GM21717 (cell line): Measurements from ENCODE around the gene EYA3.
"Not testable (repeated sequence)": the region's sequence is repeated elsewhere in the genome, so short reads cannot be mapped to it uniquely, and the experiment has no call there.

ENCODE experiments used
- ATAC-seq: cut with Tn5 transposase; IDR thresholded peaks from one replicate; pipeline ENCODE4 v1.9.1; 2021; ENCODE audit warnings: mild to moderate bottlenecking, moderate library complexity; ENCODE audit not compliant: unreplicated experiment

Gene EYA3

DNA sequence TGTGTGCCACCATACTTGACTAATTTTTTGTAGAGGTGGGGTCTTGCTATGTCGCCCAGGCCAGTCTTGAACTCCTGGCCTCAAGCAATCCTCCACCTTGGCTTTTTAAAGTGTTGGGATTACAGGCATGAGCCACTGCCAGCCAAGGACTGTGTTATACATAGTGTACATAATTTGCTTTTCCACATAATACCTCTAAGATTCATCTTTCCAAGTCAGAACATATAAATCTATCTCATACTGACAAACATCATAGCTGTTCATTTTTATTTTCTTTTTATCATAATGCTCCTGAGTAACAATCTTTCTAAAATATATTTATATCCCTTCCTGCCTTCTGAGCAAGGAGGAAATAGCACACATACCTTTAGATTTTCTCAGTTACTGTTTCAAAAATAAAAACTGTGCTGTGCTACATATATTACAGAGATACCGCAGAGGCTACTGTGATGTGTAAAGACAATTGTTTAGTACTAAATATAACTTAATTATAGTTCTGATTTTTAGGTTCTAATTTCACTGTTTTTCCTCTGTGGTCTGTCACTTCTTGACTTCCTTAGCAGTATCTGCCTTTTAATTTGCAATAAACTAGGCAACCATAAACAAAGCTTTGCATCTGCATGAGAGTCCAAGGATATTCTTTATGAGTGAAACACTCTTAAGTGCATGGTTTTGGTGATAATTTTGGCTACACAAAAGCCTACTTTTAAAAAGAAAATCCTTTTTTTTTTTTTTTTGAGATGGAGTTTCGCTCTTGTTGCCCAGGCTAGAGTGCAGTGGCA lies 59.3 kb downstream of the EYA3 start:
- no peak for ATAC-seq

DNA sequence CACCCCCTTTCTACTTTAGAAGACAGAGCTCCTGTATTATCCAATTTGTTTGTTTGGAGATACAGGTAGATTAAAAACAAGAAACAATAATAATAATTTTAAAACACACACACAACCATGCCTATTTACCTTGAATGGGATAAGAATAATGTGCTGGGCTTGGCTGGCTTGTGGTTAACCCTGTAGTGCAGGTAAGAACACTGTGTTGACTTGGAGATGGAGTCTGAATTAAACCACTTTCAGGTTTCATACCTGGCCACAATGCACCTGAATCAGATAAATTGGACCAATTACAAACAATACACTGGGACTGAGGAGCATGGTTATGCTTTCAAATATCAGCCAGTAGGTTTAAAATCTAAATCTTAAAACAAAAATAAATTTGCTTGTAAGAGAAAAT lies 60.8 kb downstream of the EYA3 start:
- no peak for ATAC-seq

DNA sequence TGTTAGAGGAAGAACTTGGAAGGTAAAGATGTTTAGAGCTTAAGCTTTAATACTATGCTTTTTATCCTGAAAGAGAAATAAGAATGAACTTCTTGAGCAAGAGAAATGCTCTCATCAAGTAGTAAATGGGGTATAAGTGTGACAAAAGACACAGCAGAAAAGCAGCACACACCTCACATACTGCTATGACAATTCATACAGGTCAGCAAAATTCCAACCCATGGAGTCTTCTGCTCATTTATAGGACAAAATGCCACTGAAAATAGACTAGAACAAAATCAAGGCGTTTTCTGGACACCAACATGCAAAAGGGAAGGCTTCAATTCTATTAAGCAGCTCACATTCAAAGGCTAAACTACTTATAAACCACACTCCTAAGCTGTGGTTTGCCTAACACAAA lies 61.2 kb downstream of the EYA3 start:
- no peak for ATAC-seq

DNA sequence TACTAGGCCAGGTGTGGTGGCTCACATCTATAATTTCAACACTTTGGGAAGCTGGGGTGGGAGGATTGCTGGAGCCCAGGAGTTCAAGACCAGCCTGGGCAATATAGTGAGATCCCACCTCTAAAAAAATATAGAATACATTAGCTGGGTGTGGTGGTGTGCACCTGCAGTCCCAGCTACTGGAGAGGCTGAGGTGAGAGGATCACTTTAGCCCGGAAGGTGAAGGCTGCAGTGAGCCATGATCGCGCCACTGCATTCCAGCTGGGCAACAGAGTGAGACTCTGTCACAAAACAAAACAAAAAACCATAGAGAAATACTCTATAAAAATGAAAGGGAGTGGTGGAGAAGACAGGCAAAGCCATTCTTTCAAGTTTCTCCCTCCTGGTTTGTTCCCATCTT lies 62.1 kb downstream of the EYA3 start:
- ATAC-seq: no peak

DNA sequence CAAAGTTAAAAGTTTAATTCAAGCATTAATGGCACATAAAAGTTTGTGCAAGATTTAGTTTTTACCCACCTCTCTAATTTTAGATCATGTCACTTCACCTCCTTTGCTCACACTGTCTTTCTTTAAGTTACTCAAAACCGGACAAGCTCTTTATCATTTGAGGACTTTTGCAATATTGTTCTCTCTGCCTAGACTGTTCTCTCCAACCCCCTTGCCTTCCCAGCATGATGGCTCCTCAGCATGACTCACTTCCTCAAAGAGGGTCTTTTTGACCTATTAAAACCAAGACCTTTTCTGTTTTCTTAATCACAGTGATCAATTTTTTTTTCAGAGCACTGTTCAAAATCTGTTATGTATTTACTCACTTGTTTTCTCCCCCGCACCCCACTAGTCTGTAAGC lies 67.3 kb downstream of the EYA3 start:
- no peak for ATAC-seq

DNA sequence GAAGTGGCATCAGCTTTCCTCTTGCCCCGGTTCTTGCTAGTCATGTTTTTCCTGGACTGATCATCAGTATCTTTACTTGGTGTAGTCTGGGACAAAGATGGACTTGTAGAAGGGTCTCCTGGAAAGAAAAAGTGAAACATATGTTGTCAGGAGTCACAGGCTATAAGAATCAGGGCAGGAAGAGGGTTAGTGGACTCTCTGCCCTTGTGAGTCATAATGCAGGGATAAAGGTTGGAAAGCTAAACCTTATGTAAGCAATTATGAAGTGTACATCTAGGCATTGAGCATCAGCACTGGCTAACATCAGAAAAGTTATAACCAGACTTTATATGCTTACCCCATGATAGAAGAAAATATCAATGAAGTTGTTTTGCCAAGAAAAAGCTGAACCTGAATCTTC lies 77.4 kb downstream of the EYA3 start:
- no peak for ATAC-seq

DNA sequence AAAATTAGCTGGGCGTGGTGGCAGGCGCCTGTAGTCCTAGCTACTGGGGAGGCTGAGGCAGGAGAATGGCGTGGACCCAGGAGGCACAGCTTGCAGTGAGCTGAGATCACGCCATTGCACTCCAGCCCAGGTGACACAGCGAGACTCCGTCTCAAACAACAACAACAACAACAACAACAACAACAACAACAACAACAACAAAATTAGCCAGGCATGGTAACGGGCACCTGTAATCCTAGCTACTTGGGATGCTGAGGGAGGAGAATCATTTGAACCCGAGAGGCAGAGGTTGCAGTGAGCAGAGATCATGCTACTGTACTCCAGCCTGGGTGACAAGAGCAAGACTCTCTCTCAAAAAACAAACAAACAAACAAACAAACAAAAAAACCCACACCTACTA lies 85.3 kb downstream of the EYA3 start:
- ATAC-seq: not testable (repeated sequence)

DNA sequence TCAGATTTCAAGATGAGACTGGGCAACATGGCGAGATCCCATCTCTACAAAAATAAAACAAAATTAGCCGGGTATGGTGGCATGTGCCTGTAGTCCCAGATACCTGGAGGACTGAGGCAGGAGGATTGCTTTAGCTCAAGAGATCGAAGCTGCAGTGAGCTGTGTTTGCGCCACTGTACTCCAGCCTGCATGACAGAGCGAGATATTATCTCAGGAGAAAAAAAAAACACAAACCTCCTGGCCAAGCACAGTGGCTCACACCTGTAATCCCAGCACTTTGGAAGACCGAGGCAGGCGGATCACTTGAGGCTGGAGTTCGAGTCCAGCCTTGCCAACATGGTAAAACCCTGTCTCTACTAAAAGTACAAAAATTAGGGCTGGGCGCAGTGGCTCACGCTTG lies 85.8 kb downstream of the EYA3 start:
- ATAC-seq: no peak

DNA sequence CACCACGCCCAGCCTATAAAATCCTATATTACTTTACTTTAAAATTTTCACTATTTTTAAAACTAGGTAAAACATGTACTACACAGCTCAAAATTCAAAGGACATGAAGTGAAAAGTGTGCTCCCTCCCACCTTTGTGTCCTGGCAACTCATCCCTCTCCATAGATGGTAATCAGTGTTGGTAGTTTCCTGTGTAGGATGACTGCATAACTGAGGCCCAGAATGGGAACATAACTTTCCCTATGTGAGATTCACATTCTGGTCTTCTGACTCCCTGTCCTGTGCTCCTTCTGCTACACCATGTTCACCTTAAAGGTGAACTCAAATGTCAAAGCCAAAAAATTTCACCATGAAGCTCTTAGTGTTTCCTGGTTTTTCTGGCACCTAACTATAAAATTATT lies 89.4 kb downstream of the EYA3 start:
- ATAC-seq: no peak

DNA sequence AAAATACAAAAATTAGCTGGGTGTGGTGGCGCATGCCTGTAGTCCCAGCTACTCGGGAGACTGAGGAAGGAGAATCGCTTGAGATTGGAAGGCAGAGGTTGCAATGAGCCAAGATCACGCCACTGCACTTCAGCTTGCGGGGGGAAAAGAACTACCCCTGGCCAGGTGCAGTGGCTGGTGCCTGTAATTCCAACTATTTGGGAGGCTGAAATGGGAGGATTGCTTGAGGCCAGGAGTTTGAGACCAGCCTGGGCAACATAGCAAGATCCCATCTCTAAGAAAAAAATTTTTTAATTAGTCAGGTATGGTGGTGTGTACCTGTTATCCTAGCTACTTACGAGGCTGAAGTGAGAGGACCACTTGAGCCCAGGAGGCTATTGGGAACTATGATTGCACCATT lies 93.9 kb downstream of the EYA3 start:
- ATAC-seq: not testable (repeated sequence)

DNA sequence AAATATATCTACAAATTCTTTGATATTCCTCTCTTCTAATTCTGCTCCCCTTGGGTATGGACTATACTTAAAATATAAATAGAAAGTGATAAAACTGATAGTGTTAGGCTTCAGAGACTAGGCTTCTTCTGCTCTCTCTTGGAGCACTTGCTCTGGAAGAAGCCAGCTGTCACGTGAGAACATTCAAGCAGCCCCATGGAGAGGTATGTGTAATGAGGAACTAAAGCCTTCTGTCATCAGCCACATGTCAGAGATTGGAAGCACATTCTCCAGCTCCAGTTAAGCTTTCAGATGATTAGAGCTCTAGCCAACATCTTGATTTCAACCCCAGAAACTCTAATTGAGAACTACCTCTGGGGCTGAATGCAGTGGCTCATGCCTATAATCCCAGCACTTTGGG lies 94.3 kb downstream of the EYA3 start:
- ATAC-seq: no peak

DNA sequence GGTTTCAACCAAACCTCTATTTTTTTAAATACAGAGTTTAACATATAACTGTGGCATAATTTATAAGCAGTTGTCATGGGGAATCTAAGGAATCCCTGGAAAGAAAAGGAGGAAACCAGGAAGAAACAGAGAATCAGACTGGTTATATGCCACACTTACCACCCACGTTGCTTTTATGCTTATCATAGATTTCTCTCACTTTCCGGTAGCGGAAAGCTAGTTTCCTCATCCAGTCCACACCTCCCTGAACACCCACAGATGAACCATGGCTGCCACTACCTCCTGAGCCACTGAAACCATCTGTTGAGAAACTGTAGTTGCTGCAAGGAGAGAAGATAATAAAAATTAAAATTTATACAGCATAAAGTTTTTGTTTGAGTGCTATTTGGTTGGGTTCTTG lies 95.2 kb downstream of the EYA3 start:
- ATAC-seq: no peak

DNA sequence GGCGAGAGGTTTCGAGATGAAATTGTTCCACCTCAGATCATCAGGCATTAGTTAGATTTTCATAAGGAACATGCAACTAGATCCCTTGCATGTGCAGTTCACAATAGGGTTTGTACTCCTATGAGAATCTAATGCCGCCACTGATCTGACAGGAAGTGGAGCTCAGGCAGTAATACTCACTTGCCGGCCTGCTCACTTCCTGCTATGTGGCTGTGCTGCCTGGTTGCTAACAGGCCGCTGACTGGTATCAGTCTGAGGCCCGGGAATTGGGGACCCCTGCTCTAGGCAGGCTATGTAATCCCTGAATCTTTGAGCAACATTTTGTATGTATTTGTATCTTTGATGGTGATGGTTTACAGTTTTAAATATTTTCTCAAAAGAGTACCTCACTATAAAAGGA lies 96.1 kb downstream of the EYA3 start:
- ATAC-seq: no peak

DNA sequence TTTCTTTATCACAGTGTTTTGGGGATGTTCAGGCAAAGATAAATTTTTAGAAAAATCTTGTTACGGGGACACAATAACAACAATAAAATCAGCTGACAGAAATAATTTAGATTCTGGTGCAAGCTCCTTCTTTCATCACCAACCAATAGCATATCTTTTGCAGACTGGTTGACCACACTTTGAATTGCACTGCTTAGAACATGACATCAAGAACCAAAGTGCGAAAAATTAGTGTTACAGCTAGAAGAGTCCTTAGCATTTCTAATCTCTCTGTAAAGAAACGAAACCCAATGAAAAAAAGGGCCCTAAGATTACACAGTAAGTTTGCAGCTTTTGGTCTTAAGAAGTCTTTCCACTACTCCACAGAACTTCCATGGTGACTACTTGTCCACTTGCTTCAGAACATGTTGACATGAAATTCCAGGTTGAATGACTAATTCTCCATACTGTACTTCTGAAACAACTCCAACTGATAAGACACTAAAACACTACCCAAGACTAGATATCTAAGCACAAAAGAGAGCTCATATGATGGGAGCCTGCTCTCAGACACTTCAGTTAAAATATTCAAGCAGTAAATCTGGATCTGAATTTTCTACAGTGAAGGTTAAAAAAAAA lies 97.4 kb downstream of the EYA3 start:
- ATAC-seq: no peak

DNA sequence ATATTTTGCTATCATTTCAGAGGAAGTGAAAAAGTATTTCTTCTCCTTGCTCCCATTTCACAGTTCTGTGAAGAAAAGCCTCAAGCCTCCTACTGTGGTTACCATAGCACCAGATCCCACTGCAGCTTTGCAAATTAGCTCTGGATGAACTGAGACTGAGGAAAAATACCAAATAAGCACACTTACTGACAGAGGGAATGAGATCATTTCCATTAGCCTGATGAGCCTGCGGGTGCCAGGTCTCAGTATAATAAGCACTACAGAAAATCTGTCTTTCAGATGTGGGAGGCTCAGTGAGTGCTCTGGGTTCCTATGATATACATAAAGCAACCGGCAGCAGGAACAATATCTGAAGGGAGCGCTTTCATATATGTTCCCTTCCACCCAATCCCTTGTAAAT lies 107.3 kb downstream of the EYA3 start:
- no peak for ATAC-seq

DNA sequence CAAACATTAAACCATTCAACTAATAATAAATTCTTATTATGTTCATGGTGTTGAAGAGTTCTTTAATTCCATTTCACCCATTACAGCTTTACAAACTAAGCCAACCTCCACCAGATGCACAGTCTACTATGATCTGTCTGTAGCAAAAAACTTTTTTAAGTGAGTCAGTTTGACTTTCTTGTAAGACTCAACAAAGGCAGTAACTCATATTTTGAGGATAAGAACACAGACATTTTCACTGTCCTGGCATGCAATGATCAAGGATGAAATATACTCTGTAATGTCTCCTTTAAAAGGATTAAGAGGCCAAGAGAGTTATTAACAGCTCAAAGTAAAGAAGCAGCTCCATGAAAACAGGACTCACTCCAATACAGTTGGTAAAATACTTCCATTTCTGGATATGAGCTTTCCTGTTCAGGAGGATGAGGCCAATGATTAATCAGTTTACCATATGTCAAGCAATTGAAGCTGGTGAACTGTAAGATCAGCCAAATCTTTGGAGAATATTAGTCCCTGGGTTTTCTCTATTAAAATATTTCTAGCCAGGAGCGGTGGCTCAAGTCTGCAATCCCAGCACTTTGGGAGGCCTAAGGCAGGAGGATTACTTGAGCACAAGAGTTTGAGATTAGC lies 108.1 kb downstream of the EYA3 start:
- ATAC-seq: no peak

DNA sequence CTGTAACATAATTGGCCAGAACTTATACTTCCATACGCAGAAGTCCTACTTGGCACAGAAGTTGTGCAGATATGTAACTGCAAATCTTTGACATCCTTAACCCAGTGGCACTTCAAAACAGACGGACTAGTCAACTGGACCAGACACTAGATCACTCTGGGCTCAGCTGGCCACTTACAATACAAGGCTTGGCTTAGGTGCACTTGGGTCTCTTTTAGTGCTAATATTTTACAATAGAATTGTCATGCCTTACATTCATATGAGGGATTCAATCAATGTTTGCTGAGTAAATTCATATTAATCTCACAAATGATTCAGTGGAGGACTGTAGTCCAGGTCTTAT lies 108.6 kb downstream of the EYA3 start:
- no peak for ATAC-seq

DNA sequence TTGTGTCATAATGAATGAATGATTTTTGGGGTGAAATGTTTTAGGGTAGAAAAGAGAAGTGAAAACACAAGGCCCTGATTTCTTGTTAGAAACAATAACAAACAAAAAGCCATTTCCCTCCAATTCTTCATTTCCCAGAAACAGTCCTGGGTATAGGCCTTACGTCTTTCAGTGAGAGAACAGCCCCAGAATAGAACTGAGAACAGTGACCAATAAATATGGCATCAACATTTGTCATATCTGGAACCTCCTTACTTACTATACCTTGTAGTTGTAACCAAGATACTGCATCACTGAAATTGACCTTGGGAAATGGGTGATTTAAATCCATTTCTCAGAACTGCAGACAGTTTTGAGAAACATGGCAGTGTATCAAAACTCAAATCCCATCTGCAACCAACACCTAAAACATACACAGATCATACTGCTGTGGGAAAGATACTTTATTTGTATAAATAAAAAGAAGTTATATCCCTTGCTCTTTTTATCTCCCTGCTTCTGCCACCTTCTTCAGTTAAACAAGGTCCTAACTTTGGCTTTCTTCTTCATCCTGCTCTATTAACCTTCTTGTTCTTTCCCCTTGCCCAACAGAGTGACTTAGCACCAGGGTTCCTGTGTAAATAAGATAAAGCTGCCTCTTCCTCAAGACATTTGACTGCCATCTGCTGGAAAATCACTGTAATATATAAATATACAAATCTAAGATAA lies 109.1 kb downstream of the EYA3 start:
- no peak for ATAC-seq

DNA sequence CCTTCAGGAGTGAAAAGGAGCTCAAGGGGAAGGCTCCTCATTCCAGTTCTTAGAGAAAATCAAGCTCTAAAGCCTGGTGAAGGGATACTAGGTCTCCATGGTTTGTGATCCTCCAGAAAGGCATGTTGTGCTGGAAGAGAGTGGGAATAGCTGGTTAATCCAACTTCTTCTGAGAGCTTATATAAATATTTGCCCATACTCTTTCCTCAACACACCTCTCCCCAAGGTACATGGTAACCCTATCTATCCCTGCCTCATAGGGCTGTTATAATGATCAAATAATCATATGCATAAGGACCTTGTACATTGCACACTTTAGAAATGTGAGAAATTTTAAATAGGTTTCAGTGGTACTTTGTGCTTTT lies 114.0 kb downstream of the EYA3 start:
- ATAC-seq: no peak

DNA sequence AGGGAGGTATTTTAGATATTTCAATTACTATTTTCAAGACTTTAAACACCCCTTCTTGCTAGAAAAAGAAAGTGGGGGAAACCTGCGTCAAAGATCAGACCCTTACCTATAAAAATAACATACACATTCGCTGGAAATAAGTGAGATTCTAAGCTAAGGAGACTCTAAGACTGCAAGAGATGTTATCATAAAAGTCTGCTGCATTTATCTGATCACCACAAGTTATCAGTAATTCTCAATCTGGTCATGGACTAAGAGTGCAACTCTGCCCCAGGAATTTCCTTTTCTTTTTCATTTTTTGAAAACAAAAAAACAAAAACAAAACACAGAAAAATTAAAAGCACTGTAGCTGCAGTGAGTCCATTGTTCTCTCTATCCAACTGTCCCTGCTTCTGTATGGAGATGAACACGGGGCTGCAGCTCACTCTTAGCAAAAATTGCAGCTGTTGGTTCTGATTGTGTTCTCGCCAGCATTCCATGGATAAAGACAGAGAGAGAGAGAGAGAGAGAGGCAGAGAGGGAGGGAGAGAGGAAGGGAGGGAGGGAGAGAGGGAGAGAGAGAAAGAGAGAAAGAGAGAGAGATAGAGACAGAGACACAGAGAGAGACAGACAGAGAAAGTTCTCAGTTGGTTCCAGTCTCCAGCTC lies 114.5 kb downstream of the EYA3 start:
- ATAC-seq: no peak

DNA sequence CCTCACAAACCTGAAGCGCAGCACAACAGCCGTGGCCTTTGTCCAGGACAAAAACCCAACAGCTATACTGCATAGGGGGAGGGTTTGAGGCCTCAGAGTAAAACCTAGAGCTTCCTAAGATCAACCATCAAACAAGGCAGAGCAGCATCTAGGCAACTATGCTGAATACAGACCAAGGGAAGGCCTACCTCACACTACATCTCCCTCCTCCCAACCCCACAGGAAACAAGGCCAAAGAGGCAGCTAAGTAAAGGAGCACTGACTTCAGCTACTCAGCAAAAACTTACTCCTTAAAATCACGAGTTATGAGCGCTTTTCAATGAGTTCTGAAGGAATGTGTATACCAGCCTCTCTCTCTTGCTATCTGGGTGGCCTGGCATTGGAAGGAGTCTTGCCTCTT lies 116.3 kb downstream of the EYA3 start:
- ATAC-seq: no peak
